Measurements from ENCODE around the gene TMEM167A. TPM values are rescaled to one million over a fixed set of nuclear protein-coding genes. Genes with fewer than 3 reads are reported as not detected.

Gene TMEM167A
- total and polyA plus RNA-seq, 2 of the 4 experiments (the other 2 are of a cell fraction), result 34.6 to 45.1 TPM

- H3K18ac ChIP-seq (ENCODE audit: low read depth, low read length), result no peak overlapping the region
- CTCF ChIA-PET, result no interaction called here
- H3K9me3 ChIP-seq (ENCODE audit: control insufficient read depth, insufficient read depth, low read length), result no peaks in the 10 kb centered on the region
- BruUV-seq (replicated peaks), result no TSS peak
- H2BK120ac ChIP-seq (ENCODE audit: low read depth, low read length), result no peak overlapping the region
- no peak overlapping the region for H3K27ac ChIP-seq (ENCODE audit: insufficient read depth, low read length)
- TF ChIP-seq RFX5 (IDR thresholded peaks at IDR 0.05; ENCODE audit: low read depth, low read length) (no peak), USF2 (IDR thresholded peaks at IDR 0.05; ENCODE audit: low read depth, low read length) (no peak), BHLHE40 (IDR thresholded peaks at IDR 0.05; ENCODE audit: low read depth, low read length) (no peak), MXI1 (IDR thresholded peaks at IDR 0.05; ENCODE audit: borderline replicate concordance, low read depth, low read length) (no peak), RAD21 (IDR thresholded peaks at IDR 0.05; ENCODE audit: low read length) (no peak), POLR2A (IDR thresholded peaks at IDR 0.05; ENCODE audit: low read depth, low read length) (no peak), ELK1 (IDR thresholded peaks at IDR 0.05; ENCODE audit: borderline replicate concordance, low read depth, low read length) (no peak), RCOR1 (IDR thresholded peaks at IDR 0.05; ENCODE audit: insufficient replicate concordance, low read length) (no peak), CHD1 (IDR thresholded peaks at IDR 0.05; ENCODE audit: low read depth, low read length) (no peak), SMC3 (IDR thresholded peaks at IDR 0.05; ENCODE audit: low read depth, low read length) (no peak), MAZ (IDR thresholded peaks at IDR 0.05; ENCODE audit: borderline replicate concordance, low read depth, low read length) (no peak), CEBPB (IDR thresholded peaks at IDR 0.05; ENCODE audit: low read depth, low read length) (no peak), MAFK (IDR thresholded peaks at IDR 0.05; ENCODE audit: low read depth, low read length) (no peak), NFE2L2 (IDR thresholded peaks at IDR 0.05; ENCODE audit: low read depth, low read length) (no peak), FOS (IDR thresholded peaks at IDR 0.05; ENCODE audit: low read depth, low read length) (no peak), CTCF (conservative IDR thresholded peaks at IDR 0.05; ENCODE audit: low read depth, low read length) (no peak)
- no peak overlapping the region for H3K4me3 ChIP-seq (ENCODE audit: insufficient read depth, low read depth, low read length)
- no peaks in the 10 kb centered on the region for H3K27me3 ChIP-seq (ENCODE audit: control insufficient read depth, insufficient read depth, low read length)
- POLR2A ChIA-PET (ENCODE audit: unreplicated experiment), result no interaction called here
- dilution Hi-C loops (cut with HindIII; ENCODE audit: low sequenced_read_pairs, unreplicated experiment), result no loop called here
- H3K23ac ChIP-seq (ENCODE audit: low read depth, low read length), result no peak overlapping the region
- no peaks in the 10 kb centered on the region for H3K36me3 ChIP-seq (ENCODE audit: control insufficient read depth, insufficient read depth, low read length)
- no peak overlapping the region for H2BK20ac ChIP-seq (ENCODE audit: low read depth, low read length)
- no peaks in the 10 kb centered on the region for H4K20me1 ChIP-seq (ENCODE audit: insufficient read depth, low read length)
- no peak for DNase-seq
- H2AK9ac ChIP-seq (replicated peaks; ENCODE audit: low read depth, low read length, poor library complexity), result no peak overlapping the region
- no peak overlapping the region for H4K5ac ChIP-seq (ENCODE audit: low read depth, low read length)
- peaks cover 0 to 3% of the 10 kb centered on the region in 2 experiments; a peak in 1 of 4 replicates for H3K79me1 ChIP-seq (ENCODE audit: low read depth in 1 of 2, low read length in 2 of 2)
- no peak for ATAC-seq (ENCODE audit: low read depth)
- no peaks in the 10 kb centered on the region for H3K9me1 ChIP-seq (ENCODE audit: insufficient read depth, low read length)
- no peak overlapping the region for H2AFZ ChIP-seq (replicated peaks; ENCODE audit: low read length, poor library complexity)
- H2BK15ac ChIP-seq (ENCODE audit: low read depth, low read length), result no peak overlapping the region
- H4K8ac ChIP-seq (ENCODE audit: low read depth in 2 of 2, low read length in 2 of 2), result no peak overlapping the region
- no peak overlapping the region for H2BK5ac ChIP-seq (ENCODE audit: low read depth, low read length, poor library complexity, severe bottlenecking)
- H3K56ac ChIP-seq (ENCODE audit: extremely low read depth, insufficient read depth, low read length), result no peak overlapping the region
- H3K4me2 ChIP-seq (ENCODE audit: low read depth, low read length), result no peak overlapping the region
- no peak overlapping the region for H4K91ac ChIP-seq (ENCODE audit: insufficient read depth, low read depth, low read length)
- in situ Hi-C loops (cut with MboI; ENCODE audit: low sequenced_read_pairs), result no loop called here
- no peak overlapping the region for H3K4ac ChIP-seq (ENCODE audit: low read depth, low read length)
- H3K14ac ChIP-seq (replicated peaks; ENCODE audit: low read depth, low read length), result no peak overlapping the region
- intact Hi-C loops (cut with micrococcal nuclease), result no loop called here
- no peak overlapping the region for H2AK5ac ChIP-seq (ENCODE audit: low read depth, low read length)
- no peak overlapping the region for H3K9ac ChIP-seq (ENCODE audit: low read depth, low read length)
- H3K4me1 ChIP-seq (ENCODE audit: control insufficient read depth, insufficient read depth, low read length), result no peaks in the 10 kb centered on the region
These were observed 26.8 kb upstream of the TMEM167A start for GRCh38 chr5:83104021-83104420.

All from IMR-90 (cell line).